Mesenchymal stem cell (in vitro differentiated cells and primary cell): ENCODE results near the gene RBBP8NL.

ENCODE experiments used
- DNase-seq: peaks from one replicate; pipeline ENCODE4 v3.0.0-alpha.2; 2013
- H2AFZ ChIP-seq: one replicate; pipeline ENCODE4 v1.6.1; 2013; ENCODE audit warnings: low read depth, mild to moderate bottlenecking, control low read depth, inconsistent platforms, low read length, moderate library complexity
- H2AK5ac ChIP-seq: 2 replicates; pipeline ENCODE4 v1.6.1; 2013; ENCODE audit warnings: low read length, moderate library complexity, mild to moderate bottlenecking, inconsistent platforms; ENCODE audit not compliant: severe bottlenecking
- H2BK120ac ChIP-seq: one replicate; pipeline ENCODE4 v1.6.1; 2013; ENCODE audit warnings: low read depth, mild to moderate bottlenecking, inconsistent platforms, low read length, moderate library complexity
- H2BK12ac ChIP-seq, 2 experiments: one replicate each; pipeline ENCODE4 v1.6.1; 2013; ENCODE audit warnings: inconsistent platforms in 2 of 2, low read length in 2 of 2, mild to moderate bottlenecking in 2 of 2, moderate library complexity in 2 of 2, control low read depth in 1 of 2
- H2BK15ac ChIP-seq: one replicate; pipeline ENCODE4 v1.6.1; 2013; ENCODE audit warnings: mild to moderate bottlenecking, low read depth, inconsistent platforms; ENCODE audit not compliant: poor library complexity, severe bottlenecking
- H2BK5ac ChIP-seq: 2 replicates; pipeline ENCODE4 v1.6.1; 2013; ENCODE audit warnings: low read depth, mild to moderate bottlenecking, low read length, control low read depth, inconsistent platforms; ENCODE audit not compliant: poor library complexity, severe bottlenecking
- H3K14ac ChIP-seq, 2 experiments: one replicate each; pipeline ENCODE4 v1.6.1; 2013; ENCODE audit warnings: inconsistent platforms in 2 of 2, low read length in 2 of 2, control low read depth in 1 of 2, mild to moderate bottlenecking in 1 of 2, moderate library complexity in 1 of 2
- H3K18ac ChIP-seq, 2 experiments: one replicate each; pipeline ENCODE4 v1.6.1; 2013; ENCODE audit warnings: inconsistent platforms in 2 of 2, low read length in 2 of 2, control low read depth in 1 of 2, low read depth in 1 of 2, mild to moderate bottlenecking in 1 of 2
- H3K23ac ChIP-seq, 2 experiments: one replicate each; pipeline ENCODE4 v1.6.1; 2013; ENCODE audit warnings: inconsistent platforms in 2 of 2, low read length in 2 of 2, mild to moderate bottlenecking in 2 of 2, moderate library complexity in 2 of 2, control low read depth in 1 of 2
- H3K27ac ChIP-seq: 2 replicates; pipeline ENCODE4 v1.5.1; 2013; ENCODE audit warnings: mild to moderate bottlenecking, moderate library complexity, low read length, control low read depth, inconsistent platforms; ENCODE audit not compliant: poor library complexity, severe bottlenecking
- H3K27me3 ChIP-seq, 2 experiments: 2 replicates each; pipeline versions ENCODE4 v1.6.1 to v1.7.0; 2013; ENCODE audit warnings: low read length in 2 of 2, mild to moderate bottlenecking in 2 of 2, moderate library complexity in 2 of 2, control low read depth in 1 of 2, inconsistent platforms in 1 of 2; ENCODE audit not compliant: control insufficient read depth in 1 of 2, insufficient read depth in 1 of 2
- H3K36me3 ChIP-seq, 2 experiments: 2 replicates each; pipeline versions ENCODE4 v1.6.1 to v1.7.0; 2013; ENCODE audit warnings: low read length in 2 of 2, control low read depth in 1 of 2, inconsistent platforms in 1 of 2, low read depth in 1 of 2, mild to moderate bottlenecking in 1 of 2; ENCODE audit not compliant: insufficient read depth in 2 of 2, control insufficient read depth in 1 of 2
- H3K4ac ChIP-seq, 2 experiments: one replicate each; pipeline ENCODE4 v1.6.1; 2013; ENCODE audit warnings: inconsistent platforms in 2 of 2, low read length in 2 of 2, mild to moderate bottlenecking in 2 of 2, moderate library complexity in 2 of 2, control low read depth in 1 of 2, low read depth in 1 of 2
- H3K4me1 ChIP-seq: 2 replicates; pipeline ENCODE4 v1.6.1; 2013; ENCODE audit warnings: low read depth, low read length, control low read depth; ENCODE audit not compliant: control insufficient read depth, insufficient read depth
- H3K4me2 ChIP-seq: 2 replicates; pipeline ENCODE4 v1.6.1; 2013; ENCODE audit warnings: low read length, mild to moderate bottlenecking, inconsistent platforms; ENCODE audit not compliant: poor library complexity, severe bottlenecking
- H3K4me3 ChIP-seq, 2 experiments: 2 replicates each; pipeline versions ENCODE4 v1.5.1 to v1.7.0; 2013; ENCODE audit warnings: low read length in 2 of 2, mild to moderate bottlenecking in 2 of 2, control low read depth in 1 of 2, low read depth in 1 of 2; ENCODE audit not compliant: insufficient read depth in 1 of 2
- H3K79me1 ChIP-seq: replicated peaks from 2 replicates; pipeline ENCODE4 v1.6.1; 2013; ENCODE audit warnings: mild to moderate bottlenecking, control low read depth, low read length, inconsistent platforms; ENCODE audit not compliant: poor library complexity, severe bottlenecking
- H3K9ac ChIP-seq: 2 replicates; pipeline ENCODE4 v1.7.0; 2013; ENCODE audit warnings: mild to moderate bottlenecking, low read length, moderate library complexity
- H3K9me3 ChIP-seq: 2 replicates; pipeline ENCODE4 v1.7.0; 2013; ENCODE audit warnings: mild to moderate bottlenecking, low read length; ENCODE audit not compliant: control insufficient read depth
- H4K8ac ChIP-seq: one replicate; pipeline ENCODE4 v1.6.1; 2013; ENCODE audit warnings: inconsistent platforms, mild to moderate bottlenecking, low read length, moderate library complexity
- H4K91ac ChIP-seq: one replicate; pipeline ENCODE4 v1.6.1; 2013; ENCODE audit warnings: mild to moderate bottlenecking, low read length, inconsistent platforms
- WGBS: methylation state at CpG from one replicate; pipeline ENCODE4 v1.1.7; 2013; ENCODE audit warnings: mixed read lengths; 5-methylcytosine and 5-hydroxymethylcytosine counted together

The RBBP8NL gene

DNA sequence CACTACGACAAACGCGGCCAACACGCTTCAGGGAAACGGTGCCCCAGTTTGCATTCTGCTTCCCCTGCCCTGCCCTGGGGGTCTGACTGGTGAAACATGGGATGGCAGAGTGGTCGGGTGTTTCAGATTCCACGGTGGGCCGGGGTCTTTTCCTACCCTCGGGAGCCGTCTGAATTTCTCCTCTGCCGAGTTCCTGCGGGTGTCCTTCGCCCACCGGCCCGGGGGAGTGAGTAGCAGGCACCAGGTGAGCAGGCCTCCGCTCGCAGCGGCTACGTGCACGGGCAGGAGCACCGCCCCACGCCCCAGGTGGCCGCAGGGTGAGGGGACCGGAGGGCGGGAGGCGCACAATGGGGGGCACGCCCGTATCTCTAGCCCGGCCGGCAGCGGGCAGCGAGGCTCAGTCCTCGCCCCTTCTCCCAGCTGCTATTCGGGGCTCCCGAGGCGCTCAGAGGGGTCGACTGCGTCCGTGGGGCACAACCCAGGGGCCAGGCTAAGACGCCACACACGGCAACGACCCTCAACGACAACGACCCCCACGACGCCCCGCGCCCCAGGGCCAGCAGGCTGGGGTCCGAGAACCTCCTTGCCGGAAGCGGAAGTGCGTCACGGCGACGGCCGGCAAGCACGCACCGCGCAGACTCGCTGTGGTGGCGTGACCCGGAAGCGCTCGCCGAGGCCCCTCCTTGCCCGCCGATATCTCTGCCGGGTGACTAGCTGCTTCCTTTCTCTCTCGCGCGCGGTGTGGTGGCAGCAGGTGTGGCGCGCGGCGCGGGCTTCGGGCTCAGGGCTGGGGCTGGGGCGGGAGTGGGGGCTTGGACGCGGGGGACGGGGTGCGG is 40.7 kb downstream of the RBBP8NL start, which contains the start of gene RPS21:
RPS21 (plus strand) TSS at position 721 of the 836 bp plus-strand sequence. CDS start 236 bp downstream, outside the sequence.
- WGBS = 1% methylated on average over 47 of the region's 83 CpGs
- peak; percentile 89 for DNase-seq
- peak within 1 kb of the TSS in 1 of 2 experiments; percentile 95 for H3K14ac ChIP-seq

DNA sequence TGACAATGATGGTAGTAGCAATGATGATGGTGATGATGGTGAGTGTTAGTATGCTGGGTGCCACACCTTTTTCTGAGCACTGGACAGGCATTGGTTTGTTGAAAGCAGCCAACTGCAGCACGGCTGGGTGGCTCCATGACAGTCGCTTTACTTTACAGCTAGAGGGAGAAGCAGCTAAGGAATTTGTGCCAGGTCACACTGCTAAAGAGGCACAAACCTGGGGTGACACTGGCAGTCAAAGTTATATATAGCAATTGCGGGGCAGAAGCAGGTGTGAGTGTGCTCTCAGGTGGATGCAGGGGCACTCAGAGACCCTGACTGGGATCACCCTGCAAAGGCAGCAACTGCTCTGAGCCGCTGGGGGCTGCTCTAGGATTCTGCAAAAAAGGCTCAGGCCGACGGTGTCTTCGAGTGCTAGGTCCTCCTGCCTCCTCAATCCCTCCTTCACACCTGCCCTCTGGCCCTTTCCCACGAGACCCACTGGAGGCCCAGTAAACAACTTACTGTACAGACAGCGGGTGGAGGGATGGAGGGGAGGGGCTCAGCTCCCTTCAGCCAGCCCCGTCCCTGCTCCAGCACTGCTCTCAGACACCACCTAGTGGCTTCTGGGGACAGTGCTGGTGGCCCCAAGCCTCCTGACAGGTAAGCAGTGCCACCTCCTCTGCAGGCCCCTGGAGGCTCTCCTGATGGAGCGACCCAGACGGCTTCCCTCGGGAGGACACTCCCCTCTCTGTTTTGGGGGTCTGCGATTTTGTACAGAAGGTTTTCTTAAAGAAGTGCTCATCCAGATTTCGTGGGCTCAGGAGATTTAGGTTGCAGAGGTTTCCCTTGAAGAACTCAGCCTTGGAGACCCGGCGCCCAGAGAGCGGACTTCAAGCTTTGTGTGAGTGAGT is 44.8 kb downstream of the RBBP8NL start:
- H3K14ac ChIP-seq = no peak overlapping the region
- no peak overlapping the region for H3K4me3 ChIP-seq
- no peaks in the 10 kb centered on the region for H3K9me3 ChIP-seq
- H3K79me1 ChIP-seq = peaks cover 17% of the 10 kb centered on the region
- no peak overlapping the region for H3K23ac ChIP-seq
- H4K8ac ChIP-seq = peak overlapping the region; percentile 51
- H3K9ac ChIP-seq = no peak overlapping the region
- no peak overlapping the region for H2AFZ ChIP-seq
- peaks cover 13 to 17% of the 10 kb centered on the region in 2 experiments for H3K36me3 ChIP-seq
- no peaks in the 10 kb centered on the region for H3K27me3 ChIP-seq
- no peak overlapping the region for H3K4me2 ChIP-seq
- H2BK5ac ChIP-seq = no peak overlapping the region
- H3K27ac ChIP-seq = no peak overlapping the region
- H2BK120ac ChIP-seq = no peak overlapping the region
- peaks cover 33% of the 10 kb centered on the region for H3K4me1 ChIP-seq
- H2BK12ac ChIP-seq = peak overlapping the region in 1 of 2 experiments; percentile 6
- H3K4ac ChIP-seq = no peak overlapping the region
- DNase-seq = peak; percentile 83
- peak overlapping the region; percentile 35 for H4K91ac ChIP-seq
- no peak overlapping the region for H2AK5ac ChIP-seq
- WGBS = 52% methylated on average over 11 of the region's 18 CpGs
- H3K18ac ChIP-seq = no peak overlapping the region
- H2BK15ac ChIP-seq = peak overlapping the region; percentile 33

More for the DNA sequence above, 40.7 kb downstream of the RBBP8NL start, which contains the start of gene RPS21:
- H3K36me3 ChIP-seq = peaks cover 47 to 50% of the 10 kb centered on the region in 2 experiments
- peak within 1 kb of the TSS; percentile 96 for H3K9ac ChIP-seq
- H3K79me1 ChIP-seq = peaks cover 18% of the 10 kb centered on the region
- H3K4me2 ChIP-seq = peak within 1 kb of the TSS; percentile 97
- H3K4me1 ChIP-seq = peaks cover 26% of the 10 kb centered on the region
- peak within 1 kb of the TSS; percentile 85 for H4K8ac ChIP-seq
- H2BK120ac ChIP-seq = peak within 1 kb of the TSS; percentile 94
- peak within 1 kb of the TSS; percentile 57 for H2AFZ ChIP-seq
- no peaks in the 10 kb centered on the region for H3K9me3 ChIP-seq
- H2BK5ac ChIP-seq = no peak within 1 kb of the TSS
- H3K4me3 ChIP-seq = peak within 1 kb of the TSS; percentile 89 to 98
- H3K4ac ChIP-seq = peak within 1 kb of the TSS; percentile 64 to 93
- H4K91ac ChIP-seq = peak within 1 kb of the TSS; percentile 97
- peak within 1 kb of the TSS; percentile 57 for H2AK5ac ChIP-seq
- peak within 1 kb of the TSS; percentile 29 for H2BK15ac ChIP-seq
- peak within 1 kb of the TSS in 1 of 2 experiments; percentile 81 for H3K23ac ChIP-seq
- peak within 1 kb of the TSS; percentile 64 to 95 for H3K18ac ChIP-seq
- H3K27me3 ChIP-seq = no peaks in the 10 kb centered on the region
- peak within 1 kb of the TSS; percentile 12 to 69 for H2BK12ac ChIP-seq
- H3K27ac ChIP-seq = peak within 1 kb of the TSS; percentile 20

DNA sequence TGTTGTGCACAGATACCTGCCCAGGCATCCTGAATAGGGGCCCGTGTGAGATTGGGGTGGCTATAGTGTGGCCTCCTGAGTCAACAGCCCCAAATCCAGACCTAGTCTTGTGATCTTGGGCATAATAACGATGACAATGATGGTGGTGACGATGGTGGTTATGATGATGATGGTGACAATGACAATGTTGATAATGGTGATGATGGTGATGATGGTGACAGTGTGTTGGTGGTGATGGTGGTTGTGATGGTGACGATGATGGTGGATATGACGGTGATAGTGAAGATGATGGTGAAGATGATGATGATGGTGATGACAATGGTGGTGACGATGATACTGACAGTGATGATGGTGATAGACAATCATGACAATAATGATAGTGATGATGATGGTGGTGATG is 45.5 kb downstream of the RBBP8NL start:
- no peak overlapping the region for H3K14ac ChIP-seq
- no peak overlapping the region for H2AFZ ChIP-seq
- no peak overlapping the region for H4K8ac ChIP-seq
- no peak overlapping the region for H2AK5ac ChIP-seq
- peaks cover 13 to 19% of the 10 kb centered on the region in 2 experiments for H3K36me3 ChIP-seq
- no peak overlapping the region for H4K91ac ChIP-seq
- peaks cover 37% of the 10 kb centered on the region for H3K4me1 ChIP-seq
- H2BK5ac ChIP-seq = no peak overlapping the region
- no peak overlapping the region for H2BK15ac ChIP-seq
- 83% methylated on average over 6 of the region's 6 CpGs for WGBS
- no peak overlapping the region for H2BK12ac ChIP-seq
- no peak for DNase-seq
- H3K9ac ChIP-seq = no peak overlapping the region
- H3K4me3 ChIP-seq = no peak overlapping the region
- H3K9me3 ChIP-seq = no peaks in the 10 kb centered on the region
- H3K4me2 ChIP-seq = no peak overlapping the region
- peaks cover 17% of the 10 kb centered on the region for H3K79me1 ChIP-seq
- no peaks in the 10 kb centered on the region for H3K27me3 ChIP-seq
- no peak overlapping the region for H3K18ac ChIP-seq
- no peak overlapping the region for H3K27ac ChIP-seq
- H3K23ac ChIP-seq = no peak overlapping the region
- H3K4ac ChIP-seq = no peak overlapping the region
- H2BK120ac ChIP-seq = no peak overlapping the region
